Right lobe of liver (tissue), 4 donors: ENCODE measurements around the gene ERN1.

ENCODE experiments used
- CTCF ChIP-seq, 4 donors: fragments of 200-600 bp in 3 of 4; fragments of 450-650 bp in 1 of 4; IDR thresholded peaks; one replicate each; pipeline versions ENCODE4 v1.5.1 to v1.8.0; 2016 to 2022; ENCODE audit warnings: antibody characterized with exemption in 4 of 4, mild to moderate bottlenecking in 2 of 4
- POLR2A ChIP-seq: fragments of 450-650 bp; IDR thresholded peaks from one replicate; pipeline ENCODE4 v1.6.1; 2017; ENCODE audit warnings: antibody characterized with exemption, mild to moderate bottlenecking
- donor health status: DM: no; HTN: no; CAD: no.
- donor health status: DM: no; HTN: no; CAD: no.
- donor health status: DM: no; HTN: yes; CAD: no.

GRCh38 chr17:64162554-64162953, 32.6 kb upstream of the ERN1 start:
- TF ChIP-seq CTCF (IDR thresholded peaks at IDR 0.05) (no peak), POLR2A (no peak)
